A673 (cell line): ENCODE data around the gene TMEM163. TPM values are rescaled to one million over a fixed set of nuclear protein-coding genes. Genes with fewer than 3 reads are reported as not detected.

Experiments used
- BruUV-seq: library from RNA; stranded (reverse); fragments of 400-500 nt; replicated peaks from 2 replicates; lab custom pipeline; 2021; lab: Mats Ljungman, UMichigan
- CTCF ChIA-PET: fragments of 300-600 bp; sonication (Branson Sonifier 250); formaldehyde crosslinking; loops from one replicate; lab custom pipeline; 2022; ENCODE audit warnings: antibody characterized with exemption; lab: Charles Lee
- POLR2A ChIA-PET: fragments of 300-600 bp; sonication (Branson Sonifier 250); formaldehyde crosslinking; loops from one replicate; lab custom pipeline; 2022; ENCODE audit warnings: antibody characterized with exemption; ENCODE audit not compliant: low non-redundant PET; lab: Charles Lee
- DNase-seq: peaks from one replicate; pipeline ENCODE4 v3.0.0-alpha.2; 2015; ENCODE audit warnings: low spot score
- H3K27ac ChIP-seq: fragments of 200-600 bp; sonication (generic); 2 replicates; pipeline ENCODE4 v1.5.1; 2016; ENCODE audit warnings: mixed run types, low read depth, mild to moderate bottlenecking, mixed read lengths, antibody characterized with exemption, low read length; ENCODE audit not compliant: poor library complexity, severe bottlenecking
- H3K27me3 ChIP-seq: fragments of 200-600 bp; sonication (generic); replicated peaks from 2 replicates; pipeline ENCODE4 v1.6.1; 2017; ENCODE audit warnings: mixed run types, low read depth, mild to moderate bottlenecking, mixed read lengths, antibody characterized with exemption, low read length; ENCODE audit not compliant: insufficient read depth, poor library complexity
- H3K36me3 ChIP-seq: fragments of 200-600 bp; sonication (generic); 2 replicates; pipeline ENCODE4 v1.6.1; 2016; ENCODE audit warnings: mixed run types, mild to moderate bottlenecking, mixed read lengths, antibody characterized with exemption, low read length; ENCODE audit not compliant: insufficient read depth, poor library complexity, severe bottlenecking
- H3K4me1 ChIP-seq: fragments of 200-600 bp; sonication (generic); 2 replicates; pipeline ENCODE4 v1.6.1; 2017; ENCODE audit warnings: mixed run types, mild to moderate bottlenecking, mixed read lengths, antibody characterized with exemption, low read length; ENCODE audit not compliant: insufficient read depth, poor library complexity, severe bottlenecking
- H3K4me3 ChIP-seq: fragments of 200-600 bp; sonication (generic); 2 replicates; pipeline ENCODE4 v1.5.1; 2016; ENCODE audit warnings: low read depth, mixed run types, mild to moderate bottlenecking, mixed read lengths, low read length; ENCODE audit not compliant: poor library complexity, severe bottlenecking
- H3K9me3 ChIP-seq: fragments of 200-600 bp; sonication (generic); 2 replicates; pipeline ENCODE4 v1.6.1; 2016; ENCODE audit warnings: mixed run types, low read depth, mild to moderate bottlenecking, mixed read lengths, antibody characterized with exemption, low read length; ENCODE audit not compliant: poor library complexity, severe bottlenecking
- EZH2 ChIP-seq: fragments of 200-600 bp; sonication (generic); IDR thresholded peaks from 2 replicates; pipeline ENCODE4 v1.6.1; 2017; ENCODE audit warnings: borderline replicate concordance, low read depth, mild to moderate bottlenecking, mixed read lengths, antibody characterized with exemption, low read length; ENCODE audit not compliant: poor library complexity, severe bottlenecking
- intact Hi-C: fragments of 100-400 bp; cut with micrococcal nuclease; formaldehyde crosslinking; loops from one replicate; pipeline ENCODE4 v1.10.0; 2022; ENCODE audit not compliant: unreplicated experiment
- total RNA-seq: library from RNA; stranded (reverse); gene quantifications from 2 replicates; pipeline ENCODE4 v1.2.3, GENCODE V29; 2021
- TF ChIP-seq, protein P1 (sequence below): fragments of 300-800, 200-600 bp; sonication (generic); conservative IDR thresholded peaks from 2 replicates; pipeline ENCODE4 v1.5.1; 2017; ENCODE audit warnings: low read depth, mild to moderate bottlenecking, antibody characterized with exemption, low read length, moderate library complexity, mixed read lengths

The TMEM163 gene
- total RNA-seq, 1 experiment from 2014 or later = not detected

DNA sequence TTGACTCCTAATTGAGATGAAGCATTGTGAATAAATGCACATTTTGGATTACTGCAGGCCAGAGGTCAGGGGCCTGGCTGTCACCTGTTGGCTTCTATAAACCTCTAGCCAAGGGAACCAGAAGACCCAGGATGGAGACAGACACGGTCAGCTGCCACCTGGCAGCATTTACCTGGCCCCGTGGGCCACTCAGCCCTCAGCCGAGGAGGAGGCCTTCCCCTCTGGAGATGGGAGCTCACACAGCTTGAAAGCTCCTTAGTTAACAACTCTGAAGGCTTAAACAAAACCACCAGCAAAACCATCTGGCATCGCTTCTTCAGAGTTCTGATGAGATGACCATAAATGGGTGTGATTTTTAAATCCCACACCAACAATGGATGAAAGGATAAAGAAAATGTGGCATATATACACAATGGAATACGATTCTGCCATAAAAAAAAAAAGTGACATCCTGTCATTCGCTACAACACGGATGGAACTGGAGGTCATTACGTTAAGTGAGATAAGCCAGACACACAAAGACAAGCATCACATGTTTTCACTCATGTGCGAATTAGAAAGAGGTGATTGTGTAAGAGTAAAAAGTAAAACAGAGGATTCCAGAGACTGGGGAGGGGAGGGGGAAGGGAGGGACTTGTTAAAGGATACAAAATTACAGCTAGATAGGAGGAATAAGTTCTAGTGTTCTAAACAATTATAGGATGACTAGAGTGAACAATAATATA, 218.4 kb downstream of the TMEM163 start:
- CTCF ChIA-PET = no interaction called here
- no peaks in the 10 kb centered on the region for H3K36me3 ChIP-seq
- H3K4me3 ChIP-seq = no peak overlapping the region
- no TSS peak for BruUV-seq
- H3K9me3 ChIP-seq = no peaks in the 10 kb centered on the region
- intact Hi-C loops = no loop called here
- H3K4me1 ChIP-seq = no peaks in the 10 kb centered on the region
- POLR2A ChIA-PET = no interaction called here
- H3K27me3 ChIP-seq = peaks cover 11% of the 10 kb centered on the region
- no peak for TF ChIP-seq EZH2
- TF ChIP-seq, protein P1, sequence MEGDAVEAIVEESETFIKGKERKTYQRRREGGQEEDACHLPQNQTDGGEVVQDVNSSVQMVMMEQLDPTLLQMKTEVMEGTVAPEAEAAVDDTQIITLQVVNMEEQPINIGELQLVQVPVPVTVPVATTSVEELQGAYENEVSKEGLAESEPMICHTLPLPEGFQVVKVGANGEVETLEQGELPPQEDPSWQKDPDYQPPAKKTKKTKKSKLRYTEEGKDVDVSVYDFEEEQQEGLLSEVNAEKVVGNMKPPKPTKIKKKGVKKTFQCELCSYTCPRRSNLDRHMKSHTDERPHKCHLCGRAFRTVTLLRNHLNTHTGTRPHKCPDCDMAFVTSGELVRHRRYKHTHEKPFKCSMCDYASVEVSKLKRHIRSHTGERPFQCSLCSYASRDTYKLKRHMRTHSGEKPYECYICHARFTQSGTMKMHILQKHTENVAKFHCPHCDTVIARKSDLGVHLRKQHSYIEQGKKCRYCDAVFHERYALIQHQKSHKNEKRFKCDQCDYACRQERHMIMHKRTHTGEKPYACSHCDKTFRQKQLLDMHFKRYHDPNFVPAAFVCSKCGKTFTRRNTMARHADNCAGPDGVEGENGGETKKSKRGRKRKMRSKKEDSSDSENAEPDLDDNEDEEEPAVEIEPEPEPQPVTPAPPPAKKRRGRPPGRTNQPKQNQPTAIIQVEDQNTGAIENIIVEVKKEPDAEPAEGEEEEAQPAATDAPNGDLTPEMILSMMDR = no peak
- no peak for DNase-seq
- H3K27ac ChIP-seq = no peak overlapping the region

DNA sequence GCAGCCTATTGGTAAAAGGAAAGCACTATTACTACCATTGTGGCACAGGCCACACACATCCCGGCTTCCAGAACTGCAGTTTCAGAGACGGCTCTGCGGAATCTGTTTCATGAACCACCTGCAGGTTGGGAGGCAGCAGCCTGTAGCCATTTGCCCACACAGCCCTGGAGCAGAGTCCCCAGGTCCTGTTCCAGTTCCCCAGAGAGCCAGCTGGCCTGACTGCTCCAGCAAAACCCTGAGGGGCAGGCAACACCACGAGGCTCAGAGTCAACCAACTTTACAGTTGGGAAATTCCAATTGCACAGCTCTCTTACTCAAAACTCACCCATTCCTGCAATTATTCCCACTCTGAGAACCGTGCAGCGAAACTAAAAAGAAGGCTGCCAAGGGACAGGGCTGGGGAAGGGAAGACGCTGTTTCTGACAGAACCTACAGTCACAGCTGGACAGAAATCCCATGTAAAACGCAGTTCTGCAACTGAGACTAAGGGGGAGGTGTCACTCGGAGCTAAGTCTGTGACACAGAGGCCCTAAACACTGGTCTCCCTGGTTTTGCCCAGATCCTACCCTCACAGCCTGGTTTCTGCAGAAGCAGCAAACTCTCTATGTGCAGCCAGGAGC, 219.4 kb downstream of the TMEM163 start:
- Histone ChIP-seq H3K9me3 (no peaks in the 10 kb centered on the region), H3K27ac (no peak overlapping the region), H3K36me3 (no peaks in the 10 kb centered on the region), H3K4me1 (no peaks in the 10 kb centered on the region), H3K4me3 (no peak overlapping the region), H3K27me3 (peaks cover 11% of the 10 kb centered on the region)
- intact Hi-C loops = no loop called here
- BruUV-seq = no TSS peak
- CTCF ChIA-PET = no interaction called here
- no peak for DNase-seq
- no peak for TF ChIP-seq EZH2
- TF ChIP-seq, protein P1 = no peak
- POLR2A ChIA-PET = no interaction called here

DNA sequence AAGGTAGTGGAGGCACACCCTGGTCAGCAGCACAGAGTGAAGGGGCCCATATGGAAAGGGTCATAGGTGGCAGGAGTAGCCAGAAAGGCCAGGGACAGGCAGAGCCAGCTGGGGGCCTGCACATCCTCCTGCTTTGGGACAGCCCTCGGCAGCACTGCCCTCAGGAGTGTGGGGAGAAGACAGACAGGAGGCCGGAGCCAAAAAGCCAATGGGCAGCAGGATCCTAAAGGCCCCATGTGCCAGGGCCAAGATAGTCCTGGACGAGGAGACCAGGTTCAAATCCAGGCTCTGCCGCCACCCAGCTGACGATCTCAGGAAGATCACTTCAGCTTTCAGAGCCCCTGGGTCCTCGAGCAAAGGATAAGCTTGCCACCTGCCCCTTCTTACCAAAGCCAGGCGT, 220.1 kb downstream of the TMEM163 start:
- BruUV-seq = no TSS peak
- TF ChIP-seq EZH2 = no peak
- Histone ChIP-seq H3K36me3 (no peaks in the 10 kb centered on the region), H3K27ac (no peak overlapping the region), H3K9me3 (no peaks in the 10 kb centered on the region), H3K4me3 (no peak overlapping the region), H3K4me1 (no peaks in the 10 kb centered on the region), H3K27me3 (peaks cover 11% of the 10 kb centered on the region)
- ChIA-PET POLR2A (no interaction called here), CTCF (no interaction called here)
- DNase-seq = no peak
- intact Hi-C loops = no loop called here
